Measurements from ENCODE around the gene EFR3B. TPM values are rescaled to one million over a fixed set of nuclear protein-coding genes. Genes with fewer than 3 reads are reported as not detected.

EFR3B gene
- polyA plus RNA-seq, 2 of the 4 experiments (the other 2 are of a cell fraction): 6.5 to 12.5 TPM

DNA sequence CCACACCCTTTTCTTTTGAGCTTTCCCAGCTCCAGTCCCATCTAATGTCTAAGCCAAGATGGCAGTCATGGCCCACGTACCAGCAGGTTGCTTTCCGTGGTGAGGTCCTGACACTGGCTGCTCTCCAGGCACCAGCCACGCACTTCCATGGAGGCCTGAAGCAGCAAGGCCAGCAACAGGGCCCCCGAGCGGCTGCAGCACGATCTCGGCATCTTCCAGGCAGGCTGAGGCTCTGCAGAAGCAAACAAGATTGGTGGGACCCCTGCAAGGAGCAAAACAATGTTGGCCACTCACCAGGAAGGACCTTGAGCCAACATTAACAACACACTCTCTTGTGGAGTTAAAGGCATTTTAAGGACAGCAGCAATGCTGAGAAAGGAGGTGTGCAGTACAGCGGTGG, 122.7 kb downstream of the EFR3B start:
- no peak overlapping the region for H3K4me2 ChIP-seq
- TF ChIP-seq KDM1A (IDR thresholded peaks at IDR 0.05; ENCODE audit: low read depth): no peak
- TF ChIP-seq RAD21 (conservative IDR thresholded peaks at IDR 0.05 in 1 of 2, IDR thresholded peaks at IDR 0.05 in 1 of 2): no peak
- TF ChIP-seq HOXB5 (CRISPR knock-in tag; IDR thresholded peaks at IDR 0.05): no peak
- TF ChIP-seq ESRRA (IDR thresholded peaks at IDR 0.05; ENCODE audit: borderline replicate concordance, low read length): no peak
- H3K4me3 ChIP-seq: no peak overlapping the region
- no peaks in the 10 kb centered on the region for H3K4me1 ChIP-seq
- ATAC-seq (no peak), DNase-seq (ENCODE audit: low read depth in 1 of 2, low spot score in 1 of 2) (no peak), FAIRE-seq (no peak)
- POLR2A ChIA-PET: no interaction called here
- CTCF ChIA-PET: interaction anchor here (0.6 to 5.1 kb wide), 10 partner anchors 10 to 190 kb away, joined by 3 to 87 read pairs (median 4); no protein-coding TSS in a partner anchor
- H3K9me3 ChIP-seq: no peaks in the 10 kb centered on the region
- no peak overlapping the region for H3K27ac ChIP-seq
- 60% methylated on average over 8 of the region's 8 CpGs for WGBS (ENCODE audit: missing lambda C conversion rate)

DNA sequence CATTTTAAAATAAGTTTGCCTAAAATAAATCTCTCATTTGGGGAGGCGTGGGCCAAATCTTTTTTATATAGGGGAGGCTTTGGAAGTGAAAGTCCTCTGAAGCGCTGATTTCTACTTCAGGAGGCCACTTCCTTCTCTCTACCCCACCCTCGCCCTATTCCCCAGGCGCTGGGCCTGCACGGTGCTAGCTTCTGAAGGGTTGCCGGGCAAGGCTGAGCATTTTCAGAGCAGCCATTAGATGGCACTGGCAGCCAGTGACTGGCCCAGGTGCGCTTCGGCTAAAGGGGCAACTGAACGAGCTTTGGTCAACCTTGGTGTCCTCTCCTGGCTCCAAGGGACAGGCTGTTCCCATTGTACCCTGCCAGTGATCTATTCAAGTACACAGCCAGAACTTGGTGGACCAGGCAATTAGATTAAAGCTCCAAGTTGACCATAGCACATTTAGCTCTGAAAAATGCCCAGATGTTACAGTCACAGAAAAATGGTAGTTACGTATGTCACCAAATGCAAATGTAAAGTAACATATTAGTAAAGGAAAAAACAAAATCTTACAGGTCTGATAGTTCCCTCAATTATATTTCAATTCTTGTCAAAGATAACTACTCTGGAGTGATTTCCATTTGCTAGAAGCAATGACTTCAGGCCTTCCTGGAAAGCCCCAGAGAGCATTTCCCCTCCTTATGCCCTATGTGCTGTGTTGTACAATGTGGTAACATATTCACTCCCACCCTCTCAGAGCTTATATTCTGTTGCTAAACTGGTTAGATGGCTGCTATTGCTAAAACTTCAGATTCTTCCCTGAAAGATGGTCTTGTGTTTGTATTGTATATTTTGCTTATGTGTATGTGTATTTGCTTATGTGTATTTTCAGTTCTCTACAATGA, 124.4 kb downstream of the EFR3B start:
- Histone ChIP-seq H3K4me3 (no peak overlapping the region), H3K4me1 (no peaks in the 10 kb centered on the region), H3K9me3 (no peaks in the 10 kb centered on the region), H3K4me2 (no peak overlapping the region), H3K27ac (no peak overlapping the region)
- no peak for TF ChIP-seq FOSB (CRISPR knock-in tag; IDR thresholded peaks at IDR 0.05)
- TF ChIP-seq HEYL (CRISPR knock-in tag; IDR thresholded peaks at IDR 0.05): no peak
- peak; percentile 51; the same call in 2 of the 3 replicates for TF ChIP-seq SMC3 (IDR thresholded peaks at IDR 0.05)
- TF ChIP-seq NFE2L2 (conservative IDR thresholded peaks at IDR 0.05; ENCODE audit: low read length): no peak
- TF ChIP-seq, protein P1, sequence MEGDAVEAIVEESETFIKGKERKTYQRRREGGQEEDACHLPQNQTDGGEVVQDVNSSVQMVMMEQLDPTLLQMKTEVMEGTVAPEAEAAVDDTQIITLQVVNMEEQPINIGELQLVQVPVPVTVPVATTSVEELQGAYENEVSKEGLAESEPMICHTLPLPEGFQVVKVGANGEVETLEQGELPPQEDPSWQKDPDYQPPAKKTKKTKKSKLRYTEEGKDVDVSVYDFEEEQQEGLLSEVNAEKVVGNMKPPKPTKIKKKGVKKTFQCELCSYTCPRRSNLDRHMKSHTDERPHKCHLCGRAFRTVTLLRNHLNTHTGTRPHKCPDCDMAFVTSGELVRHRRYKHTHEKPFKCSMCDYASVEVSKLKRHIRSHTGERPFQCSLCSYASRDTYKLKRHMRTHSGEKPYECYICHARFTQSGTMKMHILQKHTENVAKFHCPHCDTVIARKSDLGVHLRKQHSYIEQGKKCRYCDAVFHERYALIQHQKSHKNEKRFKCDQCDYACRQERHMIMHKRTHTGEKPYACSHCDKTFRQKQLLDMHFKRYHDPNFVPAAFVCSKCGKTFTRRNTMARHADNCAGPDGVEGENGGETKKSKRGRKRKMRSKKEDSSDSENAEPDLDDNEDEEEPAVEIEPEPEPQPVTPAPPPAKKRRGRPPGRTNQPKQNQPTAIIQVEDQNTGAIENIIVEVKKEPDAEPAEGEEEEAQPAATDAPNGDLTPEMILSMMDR (IDR thresholded peaks at IDR 0.05): peak; percentile 71
- TF ChIP-seq RAD21 (conservative IDR thresholded peaks at IDR 0.05 in 1 of 2, IDR thresholded peaks at IDR 0.05 in 1 of 2): peak; percentile 76 to 81
- TF ChIP-seq, protein P2, sequence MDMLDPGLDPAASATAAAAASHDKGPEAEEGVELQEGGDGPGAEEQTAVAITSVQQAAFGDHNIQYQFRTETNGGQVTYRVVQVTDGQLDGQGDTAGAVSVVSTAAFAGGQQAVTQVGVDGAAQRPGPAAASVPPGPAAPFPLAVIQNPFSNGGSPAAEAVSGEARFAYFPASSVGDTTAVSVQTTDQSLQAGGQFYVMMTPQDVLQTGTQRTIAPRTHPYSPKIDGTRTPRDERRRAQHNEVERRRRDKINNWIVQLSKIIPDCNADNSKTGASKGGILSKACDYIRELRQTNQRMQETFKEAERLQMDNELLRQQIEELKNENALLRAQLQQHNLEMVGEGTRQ (IDR thresholded peaks at IDR 0.05): no peak
- POLR2A ChIA-PET: no interaction called here
- peak; percentile 26 to 61 for DNase-seq (ENCODE audit: low read depth in 1 of 2, low spot score in 1 of 2)
- CTCF ChIA-PET: interaction anchor here (0.5 to 5.1 kb wide), 33 partner anchors 8 to 1217 kb away, joined by 3 to 87 read pairs (median 4); no protein-coding TSS in a partner anchor
- FAIRE-seq: no peak
- 47% methylated on average over 10 of the region's 10 CpGs for WGBS (ENCODE audit: missing lambda C conversion rate)
- peak; percentile 66 to 86 for ATAC-seq

DNA sequence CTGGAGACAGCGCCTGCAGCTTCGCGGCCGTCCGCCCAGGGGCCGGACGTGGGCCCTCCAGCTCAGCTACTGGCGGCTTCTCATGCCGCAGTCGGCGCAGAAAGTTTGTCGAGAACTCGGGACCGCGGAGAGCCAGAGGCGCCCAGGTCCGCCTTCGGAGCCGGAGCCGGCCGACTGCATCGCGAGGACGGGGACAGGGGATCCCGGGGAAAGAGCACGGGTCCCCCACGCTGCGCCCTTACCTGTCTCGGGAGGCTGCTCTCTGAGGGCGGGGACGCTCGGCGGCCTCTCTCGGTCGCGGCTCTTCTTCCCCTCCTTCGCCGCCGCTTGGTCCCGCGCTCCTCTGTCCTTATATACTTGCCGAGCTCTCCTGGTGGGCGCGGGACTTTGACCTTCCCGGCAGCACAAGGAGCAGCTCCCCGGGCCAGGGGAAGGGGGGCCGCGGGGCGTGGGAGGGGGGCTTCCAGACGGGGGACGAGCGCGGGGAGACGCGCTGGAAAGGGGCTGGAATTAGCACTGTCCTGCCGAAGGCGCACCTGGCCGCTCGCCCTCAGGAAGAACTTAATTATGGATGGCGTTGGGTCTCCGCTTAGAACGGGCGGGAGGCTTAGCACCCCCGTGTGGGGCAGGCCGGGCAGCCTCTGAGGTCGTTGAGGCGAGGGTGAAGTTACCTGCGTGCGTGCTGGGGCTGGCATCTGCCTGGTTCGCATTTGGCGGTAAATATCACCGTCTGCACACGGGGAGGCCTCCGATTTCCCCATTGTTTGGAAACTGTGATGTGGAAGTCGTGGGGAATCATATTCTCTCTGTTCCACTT, 126.6 kb downstream of the EFR3B start, which contains the start of gene POMC:
Gene POMC, minus strand, starts transcription at position 325 of the 817 bp plus-strand sequence. CDS start 3,808 bp downstream, outside the sequence.
- Histone ChIP-seq H3K27ac (peak within 1 kb of the TSS; percentile 21 to 54; a peak in 4 of 6 replicates), H3K4me1 (no peaks in the 10 kb centered on the region), H3K9me3 (no peaks in the 10 kb centered on the region), H3K4me3 (peak within 1 kb of the TSS; percentile 49), H3K4me2 (peak within 1 kb of the TSS; percentile 98)
- TF ChIP-seq, protein P3, sequence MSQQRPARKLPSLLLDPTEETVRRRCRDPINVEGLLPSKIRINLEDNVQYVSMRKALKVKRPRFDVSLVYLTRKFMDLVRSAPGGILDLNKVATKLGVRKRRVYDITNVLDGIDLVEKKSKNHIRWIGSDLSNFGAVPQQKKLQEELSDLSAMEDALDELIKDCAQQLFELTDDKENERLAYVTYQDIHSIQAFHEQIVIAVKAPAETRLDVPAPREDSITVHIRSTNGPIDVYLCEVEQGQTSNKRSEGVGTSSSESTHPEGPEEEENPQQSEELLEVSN (IDR thresholded peaks at IDR 0.05; ENCODE audit: borderline replicate concordance, low read depth): 0 out of 2 replicates have a peak, but pooled peaks have one; percentile 14
- TF ChIP-seq, protein P4, sequence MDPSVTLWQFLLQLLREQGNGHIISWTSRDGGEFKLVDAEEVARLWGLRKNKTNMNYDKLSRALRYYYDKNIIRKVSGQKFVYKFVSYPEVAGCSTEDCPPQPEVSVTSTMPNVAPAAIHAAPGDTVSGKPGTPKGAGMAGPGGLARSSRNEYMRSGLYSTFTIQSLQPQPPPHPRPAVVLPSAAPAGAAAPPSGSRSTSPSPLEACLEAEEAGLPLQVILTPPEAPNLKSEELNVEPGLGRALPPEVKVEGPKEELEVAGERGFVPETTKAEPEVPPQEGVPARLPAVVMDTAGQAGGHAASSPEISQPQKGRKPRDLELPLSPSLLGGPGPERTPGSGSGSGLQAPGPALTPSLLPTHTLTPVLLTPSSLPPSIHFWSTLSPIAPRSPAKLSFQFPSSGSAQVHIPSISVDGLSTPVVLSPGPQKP (IDR thresholded peaks at IDR 0.05; ENCODE audit: low read depth, low read length): no peak
- ATAC-seq (peak; percentile 74 to 83), DNase-seq (ENCODE audit: low read depth in 1 of 2, low spot score in 1 of 2) (peak; percentile 24 to 36), FAIRE-seq (no peak)
- ChIA-PET POLR2A (interaction anchor here (0.9 kb wide), 1 partner anchor 376 kb away, joined by 7 read pairs; the partner anchor contains the start of genes CENPO and PTRHD1), CTCF (interaction anchor here (0.5 to 4.8 kb wide), 7 partner anchors 27 to 306 kb away, joined by 3 to 38 read pairs (median 8); no protein-coding TSS in a partner anchor)
- WGBS (ENCODE audit: missing lambda C conversion rate): 46% methylated on average over 36 of the region's 75 CpGs
